Endometrium (tissue), 2 donors: ENCODE results near the gene PEMT.
"Not testable (repeated sequence)": the region's sequence is repeated elsewhere in the genome, so short reads cannot be mapped to it uniquely, and the experiment has no call there.

Experiments
- FAIRE-seq: peaks from 2 replicates; lab custom pipeline; 2012; peaks lifted over from hg19 to GRCh38; lab: Jason Lieb, UNC
- donor health status: control.
- donor health status: control.

Gene PEMT, protein sequence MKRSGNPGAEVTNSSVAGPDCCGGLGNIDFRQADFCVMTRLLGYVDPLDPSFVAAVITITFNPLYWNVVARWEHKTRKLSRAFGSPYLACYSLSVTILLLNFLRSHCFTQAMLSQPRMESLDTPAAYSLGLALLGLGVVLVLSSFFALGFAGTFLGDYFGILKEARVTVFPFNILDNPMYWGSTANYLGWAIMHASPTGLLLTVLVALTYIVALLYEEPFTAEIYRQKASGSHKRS

GRCh38 chr17:17591355-17592298 is at the start of gene PEMT:
TSS of gene PEMT (minus strand) at chr17:17591708. CDS start at chr17:17591626, 82 bp downstream.
- peak; percentile 90 for FAIRE-seq

- FAIRE-seq: not testable (repeated sequence)
Measured at GRCh38 chr17:17639661-17640270, 48.3 kb upstream of the PEMT start.

DNA sequence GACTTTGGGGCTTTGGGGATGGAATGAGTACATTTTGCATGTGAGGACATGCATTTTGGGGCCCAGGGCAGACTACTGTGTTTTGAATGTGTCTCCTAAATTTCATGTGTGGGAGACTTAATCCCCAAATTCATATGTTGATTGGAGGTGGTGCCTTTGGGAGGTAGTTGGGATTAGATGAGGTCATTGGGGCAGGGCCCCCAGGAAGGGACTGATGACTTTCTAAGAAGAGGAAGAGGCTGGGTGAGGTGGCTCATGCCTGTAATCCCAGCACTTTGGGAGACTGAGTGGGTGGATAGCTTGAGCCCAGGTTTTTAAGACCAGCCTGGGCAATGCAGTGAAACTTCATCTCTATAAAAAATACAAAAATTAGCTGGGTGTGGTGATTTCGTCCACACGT is 47.0 kb upstream of the PEMT start:
- FAIRE-seq: no peak

DNA sequence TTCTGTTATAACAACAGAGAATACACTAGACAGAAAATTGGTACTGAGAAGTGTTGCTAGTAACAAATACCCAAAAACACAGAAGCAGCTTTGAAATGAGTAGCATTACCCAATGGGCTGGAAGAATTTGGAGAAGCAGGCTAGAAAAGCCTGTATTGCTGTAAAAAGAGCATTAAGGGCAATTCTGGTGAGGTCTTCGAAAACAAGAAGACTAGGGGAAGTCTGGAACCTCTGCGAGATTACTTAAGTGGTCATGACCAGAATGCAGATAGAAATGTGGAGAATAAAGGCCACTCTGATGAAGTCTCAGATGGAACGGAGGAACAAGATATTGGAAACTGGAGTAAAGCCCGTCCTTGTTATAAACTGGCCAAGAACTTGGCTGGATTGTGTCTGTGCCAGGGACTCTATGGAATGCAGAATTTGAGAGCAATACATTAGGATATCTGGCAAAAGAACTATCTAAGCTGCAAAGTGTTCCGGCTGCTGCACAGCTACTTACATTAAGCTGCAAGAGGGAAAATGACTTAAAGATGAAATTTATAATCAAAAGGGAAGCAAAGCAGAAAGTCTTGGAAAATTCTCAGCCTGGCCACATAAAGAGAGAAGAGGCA is 44.9 kb upstream of the PEMT start:
- FAIRE-seq: no peak

- FAIRE-seq: not testable (repeated sequence)
Measured at GRCh38 chr17:17635537-17636271, 44.2 kb upstream of the PEMT start.

DNA sequence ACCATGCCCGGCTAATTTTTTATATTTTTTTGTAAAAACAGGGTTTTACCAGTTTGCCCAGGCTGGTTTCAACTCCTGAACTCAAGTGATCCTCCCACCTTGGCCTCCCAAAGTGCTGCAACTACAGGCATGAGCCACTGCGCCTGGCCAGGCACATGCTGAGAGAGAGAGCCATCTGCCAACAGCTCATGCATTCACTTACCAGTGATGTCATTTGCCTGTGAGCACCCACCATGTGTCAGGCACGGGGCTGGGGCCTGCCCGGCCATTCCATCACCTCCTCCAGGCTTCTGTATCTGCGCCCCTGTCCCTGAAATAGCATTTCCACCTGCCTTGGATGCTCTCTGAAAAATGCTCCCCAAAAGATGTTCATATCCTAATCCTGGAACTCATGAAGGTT is 43.6 kb upstream of the PEMT start:
- FAIRE-seq: no peak

- no peak for FAIRE-seq
Measured at GRCh38 chr17:17633310-17633709, 41.8 kb upstream of the PEMT start.

GRCh38 chr17:17632690-17633089 is 41.2 kb upstream of the PEMT start:
- not testable (repeated sequence) for FAIRE-seq

GRCh38 chr17:17628388-17629008 is 37.0 kb upstream of the PEMT start:
- FAIRE-seq: no peak

GRCh38 chr17:17626840-17627239 is 35.3 kb upstream of the PEMT start:
- FAIRE-seq: no peak

GRCh38 chr17:17626151-17626805 is 34.8 kb upstream of the PEMT start:
- no peak for FAIRE-seq

DNA sequence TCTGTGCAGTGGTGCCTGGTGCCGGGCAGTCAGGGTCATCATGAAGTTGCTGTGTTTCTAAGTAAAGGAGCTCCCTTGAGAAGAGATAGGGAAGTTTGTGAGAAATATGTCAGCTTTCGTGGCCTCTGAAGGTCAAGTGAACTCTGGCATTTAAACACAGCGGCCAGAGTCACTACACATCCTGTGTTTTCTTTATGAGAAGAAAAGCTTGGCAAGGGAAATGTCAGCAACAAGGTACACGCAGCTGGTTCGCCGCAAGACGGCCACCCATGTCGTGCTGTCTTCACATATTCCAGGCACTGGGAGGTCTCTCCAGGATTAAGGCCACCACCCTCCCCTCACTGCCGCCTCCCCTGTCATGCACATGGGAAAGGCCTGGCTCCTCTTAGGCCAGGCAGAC is 33.2 kb upstream of the PEMT start:
- peak; percentile 66 for FAIRE-seq

DNA sequence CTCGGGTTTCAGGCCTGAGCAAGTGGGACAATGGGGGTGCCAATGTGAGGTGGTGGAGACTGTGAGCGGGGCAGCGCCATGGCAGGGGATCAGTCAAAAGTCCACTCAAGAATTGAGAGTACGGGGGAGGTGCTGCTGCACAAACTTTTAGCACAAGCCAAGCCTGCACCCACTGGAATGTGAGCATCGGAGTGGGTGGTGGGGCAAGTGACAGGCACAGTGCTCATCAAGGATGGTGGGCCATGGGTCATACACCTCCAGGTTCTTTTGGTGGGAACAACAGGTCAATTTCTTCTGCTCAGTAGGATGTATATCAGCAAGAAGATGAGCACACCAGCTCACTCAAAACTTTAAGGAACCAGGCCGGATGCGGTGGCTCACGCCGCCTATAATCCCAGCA is 32.4 kb upstream of the PEMT start:
- FAIRE-seq: no peak

DNA sequence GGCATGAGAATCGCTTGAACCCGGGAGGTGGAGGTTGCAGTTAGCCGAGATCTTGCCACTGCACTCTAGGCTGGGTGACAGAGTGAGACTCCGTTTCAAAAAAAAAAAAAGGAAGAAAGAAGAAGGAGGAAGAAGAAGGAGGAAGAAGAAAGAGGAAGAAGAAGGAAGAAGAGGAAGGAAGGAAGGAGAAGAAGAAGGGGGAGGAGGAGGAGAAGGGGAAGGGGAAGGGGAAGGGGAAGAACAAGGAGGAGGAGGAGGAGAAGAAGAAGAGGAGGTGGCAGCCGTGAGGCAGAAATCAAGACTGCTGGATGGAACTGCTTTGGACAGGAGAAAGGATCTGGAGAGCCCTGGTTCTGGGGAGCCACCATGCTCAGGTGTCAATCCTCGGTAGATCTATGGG is 29.7 kb upstream of the PEMT start:
- no peak for FAIRE-seq

GRCh38 chr17:17613708-17614114 is 22.2 kb upstream of the PEMT start:
- FAIRE-seq: peak; percentile 53

DNA sequence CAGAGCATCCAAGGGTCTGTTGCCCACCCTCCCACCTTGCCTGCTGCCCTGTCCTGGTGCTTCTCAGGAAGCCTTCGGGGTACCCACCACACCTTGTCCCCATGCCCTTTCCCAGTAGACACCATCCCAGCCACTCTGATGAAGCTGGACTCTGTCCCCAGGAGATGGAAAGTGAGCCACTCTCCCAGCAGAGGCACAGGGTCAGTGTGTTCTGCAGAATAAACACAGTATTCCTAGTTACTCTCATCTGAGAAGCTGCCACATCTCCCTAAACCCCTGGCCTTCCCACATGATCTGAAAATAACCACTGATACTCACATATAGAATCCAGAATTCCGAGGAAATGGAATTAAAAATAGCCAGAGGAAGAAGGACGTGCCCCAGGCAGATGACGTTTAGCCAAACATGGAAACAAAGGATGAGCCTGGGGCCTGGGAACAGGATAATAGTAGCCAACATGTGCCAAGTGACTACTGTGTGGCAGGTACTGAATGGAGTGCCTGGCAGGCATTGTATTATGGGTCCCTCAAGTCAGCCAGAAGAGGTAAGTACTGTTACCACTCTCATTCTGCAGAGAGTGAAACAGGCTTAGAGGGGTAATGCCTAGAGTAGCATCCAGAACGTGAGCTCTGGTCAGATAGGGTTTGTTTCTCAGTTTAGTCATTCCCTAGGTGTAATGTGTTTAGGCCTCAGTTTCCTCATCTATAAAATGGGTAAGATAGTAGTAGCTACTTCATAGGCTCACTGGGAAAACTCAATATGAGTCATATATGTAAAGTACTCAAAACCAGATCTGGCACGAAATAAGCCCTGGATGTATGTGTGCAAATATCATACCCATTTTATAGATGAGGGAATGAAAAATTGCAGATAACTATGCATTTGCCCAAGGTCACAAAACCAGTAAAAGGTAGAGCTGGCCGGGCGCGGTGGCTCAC is 20.8 kb upstream of the PEMT start:
- FAIRE-seq: no peak

DNA sequence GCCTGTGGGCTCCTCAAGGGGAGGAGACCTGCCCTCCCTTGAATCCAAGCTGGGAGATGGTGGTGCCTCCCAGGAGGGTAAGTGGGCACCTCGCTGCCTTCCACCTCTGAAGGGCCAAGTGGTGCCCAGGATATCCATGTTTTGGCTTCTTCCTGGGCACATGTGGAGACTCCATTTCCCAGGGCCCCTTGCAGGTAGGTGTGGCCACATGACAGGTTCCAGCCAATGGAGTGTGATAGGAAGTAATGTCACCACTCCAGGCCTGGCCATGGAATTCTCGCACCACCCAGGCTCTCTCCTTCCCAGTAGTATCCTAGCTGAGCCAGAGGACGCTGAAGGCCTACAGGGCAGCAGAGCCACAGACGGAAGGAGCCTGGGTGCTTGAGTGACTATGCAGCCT is 17.6 kb upstream of the PEMT start:
- FAIRE-seq: no peak

DNA sequence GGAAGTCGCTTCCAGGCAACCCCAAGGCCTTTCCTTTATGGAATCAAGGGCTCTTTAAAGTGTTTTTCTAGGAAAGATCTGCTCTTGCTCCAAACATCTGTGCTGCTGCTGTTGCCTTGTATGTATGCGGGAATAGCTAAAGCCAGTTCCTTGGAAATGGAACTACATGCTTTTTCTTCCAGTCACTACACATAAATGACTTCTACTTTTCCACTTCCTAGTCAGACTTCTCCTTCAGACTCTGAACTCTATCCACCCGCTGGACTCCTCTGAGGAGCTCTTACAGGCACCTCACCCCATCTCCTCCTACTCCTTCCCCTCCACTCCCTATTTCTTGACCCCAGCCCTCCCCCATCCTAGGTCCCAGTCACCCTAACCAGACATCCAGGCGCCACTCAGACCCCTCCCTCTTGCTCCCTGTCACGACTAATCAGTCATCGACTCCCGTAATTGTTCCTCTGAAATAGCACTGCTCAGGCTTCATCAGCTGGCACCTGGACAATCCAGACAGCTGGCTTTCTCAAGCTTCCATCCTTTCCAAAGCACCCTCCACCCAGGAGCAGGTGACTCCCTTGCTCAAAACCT is 15.0 kb upstream of the PEMT start:
- no peak for FAIRE-seq

DNA sequence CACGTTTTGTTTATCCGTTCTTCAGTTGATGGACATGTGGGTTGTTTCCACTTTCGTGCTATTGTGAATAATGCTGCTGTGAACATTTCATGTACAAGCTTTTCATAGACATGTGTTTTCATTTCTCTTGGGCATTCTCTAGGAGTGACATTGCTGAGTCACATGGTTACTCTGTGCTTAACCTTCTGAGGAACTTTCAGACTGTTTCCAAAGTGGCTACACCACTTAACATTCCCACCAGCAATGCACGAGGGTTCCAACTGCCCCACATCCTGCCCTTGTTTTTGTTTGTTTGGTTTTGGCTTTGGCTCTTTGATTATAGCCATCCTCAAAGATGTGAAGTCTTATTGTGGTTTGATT is 14.2 kb upstream of the PEMT start:
- FAIRE-seq: no peak
